Loucy (cell line): Measurements from ENCODE around the gene STAT5B.

Experiments used
- H2AFZ ChIP-seq: fragments of 200-600 bp; sonication (generic); 2 replicates; pipeline ENCODE4 v1.6.0; 2016; ENCODE audit warnings: antibody characterized with exemption, mild to moderate bottlenecking, low read length, moderate library complexity
- H3F3A ChIP-seq: fragments of 200-600 bp; 2 replicates; pipeline ENCODE4 v1.6.0; 2016; ENCODE audit warnings: antibody characterized with exemption, low read depth, mild to moderate bottlenecking
- H3K27me3 ChIP-seq: fragments of 200-600 bp; sonication (generic); 2 replicates; pipeline ENCODE4 v1.6.1; 2014; ENCODE audit warnings: low read length, mild to moderate bottlenecking; ENCODE audit not compliant: insufficient read depth, poor library complexity, severe bottlenecking
- H3K36me3 ChIP-seq: fragments of 200-600 bp; sonication (generic); 2 replicates; pipeline ENCODE4 v1.6.1; 2016; ENCODE audit warnings: low read length; ENCODE audit not compliant: insufficient read depth
- H3K4me1 ChIP-seq: fragments of 200-600 bp; sonication (generic); 2 replicates; pipeline ENCODE4 v1.5.1; 2014; ENCODE audit warnings: low read length, mild to moderate bottlenecking; ENCODE audit not compliant: insufficient read depth, poor library complexity, severe bottlenecking
- H3K4me2 ChIP-seq: fragments of 200-600 bp; sonication (generic); 2 replicates; pipeline ENCODE4 v1.6.0; 2014; ENCODE audit warnings: antibody characterized with exemption, low read length, low read depth, mild to moderate bottlenecking; ENCODE audit not compliant: poor library complexity, severe bottlenecking
- H3K4me3 ChIP-seq: fragments of 200-600 bp; sonication (generic); 2 replicates; pipeline ENCODE4 v1.5.1; 2014; ENCODE audit warnings: low read length, mild to moderate bottlenecking, mixed read lengths; ENCODE audit not compliant: poor library complexity, severe bottlenecking
- H3K79me2 ChIP-seq: fragments of 200-600 bp; sonication (generic); 2 replicates; pipeline ENCODE4 v1.6.1; 2014; ENCODE audit warnings: low read length; ENCODE audit not compliant: insufficient read depth
- H3K9ac ChIP-seq: fragments of 200-600 bp; sonication (generic); 2 replicates; pipeline ENCODE4 v1.6.0; 2014; ENCODE audit warnings: mild to moderate bottlenecking, low read depth, low read length, moderate library complexity; ENCODE audit not compliant: poor library complexity, severe bottlenecking
- H3K9me2 ChIP-seq: fragments of 200-600 bp; sonication (generic); replicated peaks from 2 replicates; pipeline ENCODE4 v1.6.1; 2016; ENCODE audit warnings: low read depth, low read length, mixed read lengths
- H3K9me3 ChIP-seq: fragments of 200-600 bp; sonication (generic); 2 replicates; pipeline ENCODE4 v1.6.1; 2014; ENCODE audit warnings: mild to moderate bottlenecking, antibody characterized with exemption, low read length, low read depth; ENCODE audit not compliant: insufficient read depth
- H4K20me1 ChIP-seq: fragments of 200-600 bp; sonication (generic); 2 replicates; pipeline ENCODE4 v1.6.0; 2014; ENCODE audit warnings: antibody characterized with exemption, low read length, mild to moderate bottlenecking; ENCODE audit not compliant: insufficient read depth, poor library complexity, severe bottlenecking
- CTCF ChIP-seq: fragments of 200-600 bp; sonication (generic); conservative IDR thresholded peaks from 2 replicates; pipeline ENCODE4 v1.5.1; 2014; ENCODE audit warnings: mild to moderate bottlenecking, antibody characterized with exemption, low read length
- EZH2phosphoT487 ChIP-seq: fragments of 200-600 bp; IDR thresholded peaks from 2 replicates; pipeline ENCODE4 v1.6.1; 2018; ENCODE audit warnings: antibody characterized with exemption, mild to moderate bottlenecking, moderate library complexity, borderline replicate concordance

Gene STAT5B

GRCh38 chr17:42279776-42280630 lies 3.8 kb upstream of the STAT5B start:
- Histone ChIP-seq H3K36me3 (no peaks in the 10 kb centered on the region), H2AFZ (no peak overlapping the region), H3K4me1 (peaks cover 22% of the 10 kb centered on the region), H3K9me3 (no peaks in the 10 kb centered on the region), H3F3A (no peaks in the 10 kb centered on the region), H3K79me2 (peaks cover 34% of the 10 kb centered on the region), H3K27me3 (no peaks in the 10 kb centered on the region), H3K9me2 (no peaks in the 10 kb centered on the region), H3K4me2 (no peak overlapping the region), H3K9ac (no peak overlapping the region), H4K20me1 (peaks cover 5% of the 10 kb centered on the region), H3K4me3 (no peak overlapping the region)
- TF ChIP-seq EZH2phosphoT487 (no peak), CTCF (no peak)

- Histone ChIP-seq H3K79me2 (peaks cover 46% of the 10 kb centered on the region), H3K9me2 (no peaks in the 10 kb centered on the region), H3K4me2 (peak overlapping the region; percentile 95), H3K27me3 (no peaks in the 10 kb centered on the region), H3K36me3 (no peaks in the 10 kb centered on the region), H4K20me1 (peaks cover 32% of the 10 kb centered on the region), H3K9me3 (no peaks in the 10 kb centered on the region), H3K4me3 (peak overlapping the region; percentile 97), H3F3A (no peaks in the 10 kb centered on the region), H2AFZ (no peak overlapping the region), H3K9ac (peak overlapping the region; percentile 96), H3K4me1 (peaks cover 43% of the 10 kb centered on the region)
- TF ChIP-seq CTCF: no peak
- TF ChIP-seq EZH2phosphoT487: no peak
Observed at GRCh38 chr17:42277342-42277712, 1.1 kb upstream of the STAT5B start.

GRCh38 chr17:42276609-42277341 lies 584 bp upstream of the STAT5B start:
- peak overlapping the region; percentile 97 for H3K4me3 ChIP-seq
- no peaks in the 10 kb centered on the region for H3K27me3 ChIP-seq
- H3K9ac ChIP-seq: peak overlapping the region; percentile 96
- H4K20me1 ChIP-seq: peaks cover 37% of the 10 kb centered on the region
- no peaks in the 10 kb centered on the region for H3K9me3 ChIP-seq
- H2AFZ ChIP-seq: peak overlapping the region; percentile 91
- no peaks in the 10 kb centered on the region for H3K36me3 ChIP-seq
- no peaks in the 10 kb centered on the region for H3K9me2 ChIP-seq
- H3K4me2 ChIP-seq: peak overlapping the region; percentile 95
- H3K79me2 ChIP-seq: peaks cover 52% of the 10 kb centered on the region
- H3K4me1 ChIP-seq: peaks cover 49% of the 10 kb centered on the region
- H3F3A ChIP-seq: no peaks in the 10 kb centered on the region
- TF ChIP-seq EZH2phosphoT487 (no peak), CTCF (no peak)
